Endothelial cell of umbilical vein (primary cell): ENCODE data around the gene NTF4. TPM values are rescaled to one million over a fixed set of nuclear protein-coding genes. Genes with fewer than 3 reads are reported as not detected.

Source experiments
- BruUV-seq: library from RNA; stranded (reverse); fragments of 400-500 nt; replicated peaks from 2 replicates; lab custom pipeline; 2021; lab: Mats Ljungman, UMichigan
- CTCF ChIA-PET: fragments of 300-600, 350-600 bp; sonication (Branson Sonifier 250); formaldehyde crosslinking; loops from one replicate; lab custom pipeline; 2021; ENCODE audit warnings: antibody characterized with exemption, inconsistent platforms; lab: Charles Lee
- POLR2A ChIA-PET: fragments of 300-600, 350-600 bp; sonication (Branson Sonifier 250); formaldehyde crosslinking; loops from one replicate; lab custom pipeline; 2021; ENCODE audit warnings: antibody characterized with exemption, inconsistent platforms; lab: Charles Lee
- DNase-seq: peaks from one replicate; pipeline ENCODE4 v3.0.0-alpha.2; 2011; ENCODE audit warnings: low read depth, low spot score
- FAIRE-seq: peaks from 2 replicates; lab custom pipeline; 2011; peaks lifted over from hg19 to GRCh38; lab: Jason Lieb, UNC
- H2AFZ ChIP-seq: 2 replicates; pipeline ENCODE4 v1.6.0; 2012; ENCODE audit warnings: low read depth, low read length, control low read depth, inconsistent platforms
- H3K27ac ChIP-seq: 2 replicates; pipeline ENCODE4 v1.5.1; 2011; ENCODE audit warnings: low read depth, mild to moderate bottlenecking, control low read depth, low read length, moderate library complexity; ENCODE audit not compliant: insufficient read depth
- H3K27me3 ChIP-seq, 2 experiments: 2 replicates each; pipeline versions ENCODE4 v1.6.0 to v1.6.1; 2011; ENCODE audit warnings: low read length in 2 of 2, mixed read lengths in 1 of 2; ENCODE audit not compliant: control insufficient read depth in 2 of 2, insufficient read depth in 2 of 2
- H3K36me3 ChIP-seq, 2 experiments: 2 replicates in 1 of 2; 3 replicates in 1 of 2; pipeline ENCODE4 v1.5.1; 2011; ENCODE audit warnings: low read length in 2 of 2, mild to moderate bottlenecking in 1 of 2, moderate library complexity in 1 of 2; ENCODE audit not compliant: control insufficient read depth in 2 of 2, insufficient read depth in 2 of 2; ENCODE audit errors: extremely low read depth in 1 of 2
- H3K4me1 ChIP-seq: 3 replicates; pipeline ENCODE4 v1.5.1; 2011; ENCODE audit warnings: mild to moderate bottlenecking, low read length; ENCODE audit not compliant: control insufficient read depth, insufficient read depth; ENCODE audit errors: extremely low read depth
- H3K4me2 ChIP-seq: 2 replicates; pipeline ENCODE4 v1.6.1; 2011; ENCODE audit warnings: low read length, control low read depth, mixed read lengths; ENCODE audit not compliant: insufficient read depth
- H3K4me3 ChIP-seq, 3 experiments: fragments of 200-600 bp in 1 of 3; sonication (generic), shearing (Covaris generic) in 1 of 3; replicated peaks in 1 of 3; 2 replicates each; pipeline ENCODE4 v1.5.1; 2011 to 2016; ENCODE audit warnings: control low read depth in 3 of 3, low read length in 3 of 3, mild to moderate bottlenecking in 2 of 3, inconsistent platforms in 1 of 3, low read depth in 1 of 3, moderate library complexity in 1 of 3; ENCODE audit not compliant: insufficient read depth in 1 of 3
- H3K79me2 ChIP-seq: 2 replicates; pipeline ENCODE4 v1.6.0; 2012; ENCODE audit warnings: low read length, inconsistent platforms; ENCODE audit not compliant: control insufficient read depth, insufficient read depth
- H3K9ac ChIP-seq: replicated peaks from 2 replicates; pipeline ENCODE3; 2011; ENCODE audit warnings: low read length, control low read depth; ENCODE audit not compliant: insufficient read depth; ENCODE audit errors: extremely low read depth
- H3K9me1 ChIP-seq: replicated peaks from 3 replicates; pipeline ENCODE4 v1.6.0; 2011; ENCODE audit warnings: mild to moderate bottlenecking, low read length; ENCODE audit not compliant: control insufficient read depth, insufficient read depth; ENCODE audit errors: extremely low read depth
- H3K9me3 ChIP-seq: replicated peaks from 2 replicates; pipeline ENCODE4 v1.5.1; 2012; ENCODE audit warnings: low read length, inconsistent platforms; ENCODE audit not compliant: control insufficient read depth, insufficient read depth
- H4K20me1 ChIP-seq: replicated peaks from 2 replicates; pipeline ENCODE3; 2011; ENCODE audit warnings: mild to moderate bottlenecking, low read length; ENCODE audit not compliant: control insufficient read depth, insufficient read depth; ENCODE audit errors: extremely low read depth
- CTCF ChIP-seq, 2 donors: IDR thresholded peaks; 1 replicate in 1 of 2; 2 replicates in 1 of 2; pipeline ENCODE4 v1.5.1; 2011; ENCODE audit warnings: low read length in 2 of 2, mild to moderate bottlenecking in 2 of 2, moderate library complexity in 2 of 2, control low read depth in 1 of 2, inconsistent platforms in 1 of 2, low read depth in 1 of 2; ENCODE audit not compliant: insufficient read depth in 1 of 2; ENCODE audit errors: extremely low read depth in 1 of 2
- EZH2 ChIP-seq: IDR thresholded peaks from 2 replicates; pipeline ENCODE4 v1.6.1; 2012; ENCODE audit warnings: borderline replicate concordance, low read depth, mild to moderate bottlenecking, moderate library complexity, low read length, inconsistent platforms; ENCODE audit not compliant: severe bottlenecking
- FOS ChIP-seq: IDR thresholded peaks from 2 replicates; pipeline ENCODE4 v1.6.1; 2011; ENCODE audit warnings: mild to moderate bottlenecking, low read length, moderate library complexity, borderline replicate concordance; ENCODE audit not compliant: insufficient read depth
- GATA2 ChIP-seq: IDR thresholded peaks from 2 replicates; pipeline ENCODE4 v1.7.0; 2011; ENCODE audit warnings: low read depth, mild to moderate bottlenecking, moderate library complexity, mixed read lengths, low read length; ENCODE audit not compliant: insufficient read length, insufficient read depth
- JUN ChIP-seq: IDR thresholded peaks from 2 replicates; pipeline ENCODE4 v1.6.1; 2011; ENCODE audit warnings: borderline replicate concordance, low read depth; ENCODE audit not compliant: insufficient read length, insufficient read depth
- MYC ChIP-seq: IDR thresholded peaks from one replicate; pipeline ENCODE4 v1.6.1; 2011; ENCODE audit warnings: mild to moderate bottlenecking, low read depth, low read length
- POLR2A ChIP-seq: IDR thresholded peaks from 2 replicates; pipeline ENCODE4 v1.6.1; 2012; ENCODE audit warnings: low read depth, mild to moderate bottlenecking, control low read depth, low read length
- POLR2AphosphoS5 ChIP-seq: IDR thresholded peaks from 2 replicates; pipeline ENCODE4 v1.6.1; 2012; ENCODE audit warnings: low read depth, mild to moderate bottlenecking, control low read depth, low read length, moderate library complexity; ENCODE audit not compliant: insufficient read depth
- dilution Hi-C: fragments of 300-500 bp; cut with MboI; formaldehyde crosslinking; loops from one replicate; pipeline ENCODE4 v1.15.0; 2019; ENCODE audit warnings: low sequenced_read_pairs; ENCODE audit not compliant: extremely low pct_ligation_motif_present
- intact Hi-C: fragments of 100-400 bp; cut with micrococcal nuclease; formaldehyde crosslinking; loops from one replicate; pipeline ENCODE4 v1.10.0; 2022
- polyA plus RNA-seq, 4 experiments: library from polyadenylated mRNA; depleted of rRNA in 3 of 4; stranded (reverse) in 3 of 4; unstranded in 1 of 4; fragments of >200 nt; gene quantifications; 2 replicates each; pipeline versions ENCODE4 v1.2.1 to v1.2.3, GENCODE V29; 2011 to 2012; ENCODE audit warnings: missing spikeins in 1 of 4
- total RNA-seq: library from RNA; stranded (reverse); gene quantifications from 2 replicates; pipeline ENCODE4 v1.2.3, GENCODE V29; 2021
- TF ChIP-seq, protein P1 (sequence below): IDR thresholded peaks from 2 replicates; pipeline ENCODE4 v1.6.1; 2011; ENCODE audit not compliant: insufficient read depth, insufficient read length

NTF4 gene
- total and polyA plus RNA-seq, 2 donors (not counting 3 experiments of a cell fraction or from before 2014, with no cell fraction given): not detected

GRCh38 chr19:49086296-49086695 lies 21.7 kb upstream of the NTF4 start:
- Histone ChIP-seq H2AFZ (no peak overlapping the region), H4K20me1 (peaks cover 2% of the 10 kb centered on the region), H3K9me1 (no peaks in the 10 kb centered on the region), H3K4me3 (peak overlapping the region; percentile 75 to 93 (median 89)), H3K79me2 (peaks cover 49% of the 10 kb centered on the region), H3K4me1 (peaks cover 14% of the 10 kb centered on the region), H3K9me3 (no peaks in the 10 kb centered on the region), H3K27ac (peak overlapping the region; percentile 73), H3K9ac (peak overlapping the region; percentile 97), H3K36me3 (peaks cover 7 to 27% of the 10 kb centered on the region in 2 experiments), H3K27me3 (peaks cover 2 to 3% of the 10 kb centered on the region in 2 experiments), H3K4me2 (peak overlapping the region; percentile 85)
- BruUV-seq: no TSS peak
- FAIRE-seq (peak; percentile 44), DNase-seq (no peak)
- dilution Hi-C loops (no loop called here), intact Hi-C loops (loop anchor here (5.0 kb wide), 1 partner anchor 41 kb away; no protein-coding TSS in a partner anchor)
- CTCF ChIA-PET: interaction anchor here (0.7 to 3.3 kb wide), 2 partner anchors 12 to 21 kb away, joined by 4 to 24 read pairs; no protein-coding TSS in a partner anchor
- TF ChIP-seq JUN (no peak), EZH2 (no peak), POLR2AphosphoS5 (no peak), MYC (no peak), CTCF (IDR thresholded peaks at IDR 0.05; ENCODE audit: extremely low read depth in 1 of 2, insufficient read depth in 1 of 2, low read depth in 1 of 2, low read length in 2 of 2) (no peak), FOS (no peak), POLR2A (no peak), GATA2 (no peak)
- TF ChIP-seq, protein P1, sequence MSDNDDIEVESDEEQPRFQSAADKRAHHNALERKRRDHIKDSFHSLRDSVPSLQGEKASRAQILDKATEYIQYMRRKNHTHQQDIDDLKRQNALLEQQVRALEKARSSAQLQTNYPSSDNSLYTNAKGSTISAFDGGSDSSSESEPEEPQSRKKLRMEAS: no peak
- POLR2A ChIA-PET: no interaction called here
